Astrocyte of the spinal cord (primary cell): Measurements from ENCODE around the gene IRF8.
"Not testable (repeated sequence)": the region's sequence is repeated elsewhere in the genome, so short reads cannot be mapped to it uniquely, and the experiment has no call there.

Experiments
- DNase-seq: peaks from one replicate; pipeline ENCODE4 v3.0.0; 2011; ENCODE audit warnings: low read depth, low spot score
- H3K4me3 ChIP-seq: 2 replicates; pipeline ENCODE4 v1.5.1; 2011; ENCODE audit warnings: low read depth, mild to moderate bottlenecking, low read length, moderate library complexity
- CTCF ChIP-seq: IDR thresholded peaks from 2 replicates; pipeline ENCODE4 v1.5.1; 2012; ENCODE audit warnings: low read depth, mild to moderate bottlenecking, low read length, inconsistent platforms
- in situ Hi-C: cut with HindIII; loops from 2 replicates; pipeline ENCODE4 v1.10.0; 2017; ENCODE audit warnings: low sequenced_read_pairs

The IRF8 gene

GRCh38 chr16:85934210-85934609, 35.2 kb downstream of the IRF8 start:
- in situ Hi-C loops: no loop called here

DNA sequence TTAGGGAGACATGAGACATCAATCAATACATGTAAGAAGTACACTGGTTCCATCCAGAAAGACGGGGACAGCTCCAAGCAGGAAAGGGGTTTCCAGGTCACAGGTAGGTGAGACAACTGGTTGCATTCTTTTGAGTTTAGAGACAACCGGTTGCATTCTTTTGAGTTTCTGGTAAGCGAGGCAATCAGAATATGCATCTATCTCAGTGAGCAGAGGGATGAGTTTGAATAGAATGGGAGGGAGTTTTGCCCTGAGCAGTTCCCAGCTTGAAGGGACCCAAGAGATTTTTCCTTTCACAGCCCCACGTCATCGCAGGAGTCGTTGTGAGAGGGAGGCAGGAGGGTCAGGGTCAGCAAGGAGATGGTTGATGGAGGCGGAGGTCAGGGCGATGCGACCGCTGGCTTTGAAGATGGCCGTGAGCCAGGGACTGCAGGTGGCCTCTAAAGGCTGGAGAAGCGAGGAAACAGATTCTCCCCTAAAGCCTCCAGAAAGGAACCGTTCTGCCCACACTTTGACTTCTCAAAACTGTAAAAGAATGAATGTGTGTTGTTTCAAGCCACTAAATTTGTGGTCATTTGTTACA, 36.5 kb downstream of the IRF8 start:
- no peak for TF ChIP-seq CTCF
- no peak for DNase-seq
- in situ Hi-C loops: no loop called here
- no peak overlapping the region for H3K4me3 ChIP-seq

More at GRCh38 chr16:85934210-85934609, 35.2 kb downstream of the IRF8 start:
- H3K4me3 ChIP-seq: no peak overlapping the region
- no peak for DNase-seq
- TF ChIP-seq CTCF: no peak

- TF ChIP-seq CTCF: no peak
- DNase-seq: no peak
- in situ Hi-C loops: no loop called here
- H3K4me3 ChIP-seq: no peak overlapping the region
These were observed 37.2 kb downstream of the IRF8 start for GRCh38 chr16:85935974-85936760.

- no peak for TF ChIP-seq CTCF
- DNase-seq: no peak
- H3K4me3 ChIP-seq: no peak overlapping the region
- in situ Hi-C loops: no loop called here
These were observed 37.9 kb downstream of the IRF8 start for GRCh38 chr16:85936816-85937215.

- in situ Hi-C loops: no loop called here
- no peak overlapping the region for H3K4me3 ChIP-seq
- no peak for DNase-seq
- no peak for TF ChIP-seq CTCF
These were observed 41.3 kb downstream of the IRF8 start for GRCh38 chr16:85940214-85940613.

DNA sequence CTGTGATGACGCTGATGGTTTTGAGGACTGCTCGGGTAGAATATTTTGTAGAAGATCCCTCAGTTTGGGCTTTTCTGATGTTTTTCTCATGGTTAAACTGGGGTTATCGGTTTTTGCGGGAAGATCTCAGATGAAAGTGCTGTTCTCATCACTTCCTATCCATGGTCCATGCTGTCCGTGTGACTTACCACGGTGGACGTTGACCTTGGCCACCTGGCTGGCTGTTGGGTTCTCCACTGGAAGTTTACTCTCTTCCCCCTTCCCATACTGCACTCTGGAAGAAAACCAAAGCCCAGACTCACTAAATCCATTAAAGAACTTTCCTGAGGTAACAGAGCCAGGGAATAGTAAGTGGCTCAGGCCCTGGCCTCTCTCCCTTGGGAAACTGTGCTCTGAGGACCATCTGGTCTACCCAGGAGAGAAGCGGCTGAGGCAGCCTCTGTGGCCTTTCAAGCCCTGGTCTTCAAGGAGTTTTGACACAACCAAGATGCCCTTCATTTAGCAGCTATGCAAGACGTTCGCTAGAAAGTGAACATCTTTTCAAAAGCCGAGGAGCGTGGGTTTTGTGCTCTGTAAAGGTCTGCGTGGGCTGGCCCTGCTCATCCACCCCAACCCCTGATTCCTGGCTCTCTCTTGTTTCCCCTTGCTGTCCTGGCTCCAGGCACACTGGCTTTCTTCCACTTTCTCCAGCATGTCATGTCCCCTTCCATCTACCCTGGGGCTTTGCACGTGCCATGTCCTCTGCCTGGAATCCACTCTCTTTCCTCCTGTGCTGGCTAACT, 43.1 kb downstream of the IRF8 start:
- no peak for TF ChIP-seq CTCF
- H3K4me3 ChIP-seq: no peak overlapping the region
- in situ Hi-C loops: no loop called here
- DNase-seq: no peak

- in situ Hi-C loops: not testable (repeated sequence)
These were observed 43.7 kb downstream of the IRF8 start for GRCh38 chr16:85942659-85943058.

More at GRCh38 chr16:85942659-85943058, 43.7 kb downstream of the IRF8 start:
- DNase-seq, H3K4me3 ChIP-seq: not testable (repeated sequence)
